HUES6 (cell line): Measurements from ENCODE around the gene FERMT3.

ENCODE experiments used
- H3K27ac ChIP-seq: 2 replicates; pipeline ENCODE4 v1.7.0; 2013; ENCODE audit warnings: low read depth, mild to moderate bottlenecking, low read length, inconsistent platforms
- H3K27me3 ChIP-seq: 2 replicates; pipeline ENCODE4 v1.6.1; 2013; ENCODE audit warnings: low read length; ENCODE audit not compliant: control insufficient read depth, insufficient read depth
- H3K36me3 ChIP-seq: 2 replicates; pipeline ENCODE4 v1.6.1; 2013; ENCODE audit warnings: low read length; ENCODE audit not compliant: control insufficient read depth, insufficient read depth
- H3K4me1 ChIP-seq: 2 replicates; pipeline ENCODE4 v1.6.1; 2013; ENCODE audit warnings: low read length; ENCODE audit not compliant: control insufficient read depth, insufficient read depth
- H3K4me3 ChIP-seq: 2 replicates; pipeline ENCODE4 v1.5.1; 2013; ENCODE audit warnings: low read depth, low read length
- H3K9ac ChIP-seq: one replicate; pipeline ENCODE4 v1.6.1; 2013; ENCODE audit warnings: mild to moderate bottlenecking, low read length
- H3K9me3 ChIP-seq: 2 replicates; pipeline ENCODE4 v1.6.1; 2013; ENCODE audit warnings: low read depth, low read length; ENCODE audit not compliant: control insufficient read depth, insufficient read depth

FERMT3 gene

DNA sequence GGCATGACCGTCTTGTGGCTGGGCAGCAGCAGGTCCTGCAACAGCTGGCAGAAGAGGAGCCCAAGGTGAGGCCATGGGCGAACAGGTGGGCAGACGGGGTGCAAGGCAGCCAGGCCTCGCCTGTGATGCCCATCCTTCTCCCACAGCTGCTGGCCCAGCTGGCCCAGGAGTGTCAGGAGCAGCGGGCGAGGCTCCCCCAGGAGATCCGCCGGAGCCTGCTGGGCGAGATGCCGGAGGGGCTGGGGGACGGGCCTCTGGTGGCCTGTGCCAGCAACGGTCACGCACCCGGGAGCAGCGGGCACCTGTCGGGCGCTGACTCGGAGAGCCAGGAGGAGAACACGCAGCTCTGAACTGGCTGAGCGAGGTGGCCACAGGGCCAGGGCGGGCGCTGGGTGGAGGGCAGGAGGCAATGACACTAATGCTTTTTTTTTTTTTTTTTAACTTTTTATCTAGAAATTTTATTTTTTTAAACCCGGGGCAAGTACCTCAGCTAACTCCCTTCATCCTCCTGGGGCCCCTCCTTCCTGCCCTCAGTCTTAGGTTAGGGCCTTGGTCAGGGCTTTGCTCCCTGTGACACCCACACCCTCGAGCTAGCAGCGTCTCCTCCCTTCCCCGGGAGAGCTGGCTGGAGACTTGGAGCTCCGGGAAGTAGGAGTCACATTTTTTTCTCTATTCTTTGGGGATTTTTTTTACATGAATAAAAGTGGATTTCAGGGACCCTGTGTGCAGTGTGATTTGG, 60.9 kb downstream of the FERMT3 start:
- Histone ChIP-seq H3K27me3 (no peaks in the 10 kb centered on the region), H3K27ac (no peak overlapping the region), H3K9me3 (no peaks in the 10 kb centered on the region), H3K9ac (no peak overlapping the region), H3K36me3 (peaks cover 44% of the 10 kb centered on the region), H3K4me3 (no peak overlapping the region), H3K4me1 (peaks cover 16% of the 10 kb centered on the region)

DNA sequence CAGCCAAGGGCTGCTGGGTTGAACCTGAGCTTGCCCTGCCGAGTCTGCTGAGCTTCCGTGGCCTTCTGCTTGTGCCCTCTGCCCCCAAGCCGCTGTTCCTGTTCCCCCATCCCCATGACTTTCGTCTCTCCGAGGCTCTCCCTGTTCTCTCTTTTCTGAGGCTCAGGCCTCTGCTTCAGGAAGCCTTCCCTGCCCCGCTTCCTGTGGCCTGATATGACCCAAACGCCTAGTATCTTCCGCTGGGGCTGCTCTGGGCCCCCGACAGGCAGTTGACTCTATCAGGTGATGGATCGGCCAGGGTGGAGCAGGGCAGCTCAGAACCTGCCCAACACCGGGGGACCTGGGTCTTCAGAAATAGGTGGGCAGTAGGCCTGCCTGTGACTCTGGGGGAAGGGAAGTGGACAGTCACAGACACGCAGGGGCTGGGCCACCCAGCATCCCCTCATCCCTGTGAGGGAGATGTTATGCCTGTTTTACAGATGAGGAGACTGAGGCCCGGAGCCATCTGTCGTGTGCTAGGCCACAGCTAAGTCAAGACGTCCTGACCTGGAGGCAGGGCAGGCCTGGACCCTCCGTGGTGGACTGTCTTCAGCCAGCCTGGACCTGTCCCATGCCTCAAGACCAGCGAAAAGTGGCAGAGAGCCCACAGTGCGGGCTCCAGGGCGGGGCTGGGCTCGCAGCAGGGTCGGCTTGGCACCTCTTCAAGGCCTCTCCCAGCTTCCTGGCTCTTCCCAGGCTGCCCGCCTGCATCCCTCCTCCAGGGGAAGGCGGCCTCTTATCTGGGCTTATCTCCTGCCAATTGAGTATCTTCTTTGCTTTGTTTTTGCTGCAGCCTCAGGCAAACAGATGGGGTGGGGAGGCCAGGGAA, 61.7 kb downstream of the FERMT3 start:
- Histone ChIP-seq H3K9me3 (no peaks in the 10 kb centered on the region), H3K4me3 (peak overlapping the region; percentile 87), H3K27me3 (no peaks in the 10 kb centered on the region), H3K27ac (no peak overlapping the region), H3K4me1 (peaks cover 16% of the 10 kb centered on the region), H3K36me3 (peaks cover 35% of the 10 kb centered on the region), H3K9ac (peak overlapping the region; percentile 88)

DNA sequence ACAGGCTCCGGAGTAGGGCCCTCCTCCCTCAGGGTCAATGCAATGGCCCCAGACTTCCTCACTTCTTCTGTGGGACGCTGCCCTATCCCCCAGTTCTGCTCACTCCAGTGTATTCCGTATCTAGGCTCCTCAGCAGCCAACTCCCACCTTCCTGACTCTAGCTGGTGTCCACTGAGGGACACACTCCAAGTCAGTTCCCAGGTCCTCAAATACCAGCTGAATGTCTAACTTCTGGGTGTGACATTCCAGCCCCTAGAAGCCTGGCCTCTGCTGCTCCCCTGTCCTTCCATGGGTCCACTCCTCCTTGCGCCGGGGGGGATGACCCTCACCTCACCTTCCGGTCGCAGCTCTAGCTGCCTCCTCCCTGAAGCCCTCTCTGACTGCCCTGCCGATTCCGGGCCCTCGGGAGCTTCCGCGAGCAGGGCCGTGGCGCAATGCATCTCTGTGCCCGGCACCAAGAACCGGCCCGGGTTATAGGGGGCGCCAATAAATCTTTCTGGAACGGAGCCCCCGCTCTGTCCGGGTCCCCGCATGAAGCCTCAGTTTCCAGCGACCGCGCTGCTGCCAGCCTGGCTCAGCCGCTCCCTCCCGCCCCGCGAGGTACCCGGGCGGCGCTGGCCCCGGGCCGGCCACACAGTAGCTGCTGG, 62.5 kb downstream of the FERMT3 start:
- peak overlapping the region; percentile 87 for H3K4me3 ChIP-seq
- H3K9ac ChIP-seq: peak overlapping the region; percentile 88
- peaks cover 19% of the 10 kb centered on the region for H3K4me1 ChIP-seq
- H3K27me3 ChIP-seq: no peaks in the 10 kb centered on the region
- peaks cover 29% of the 10 kb centered on the region for H3K36me3 ChIP-seq
- peak overlapping the region; percentile 82 for H3K27ac ChIP-seq
- no peaks in the 10 kb centered on the region for H3K9me3 ChIP-seq

DNA sequence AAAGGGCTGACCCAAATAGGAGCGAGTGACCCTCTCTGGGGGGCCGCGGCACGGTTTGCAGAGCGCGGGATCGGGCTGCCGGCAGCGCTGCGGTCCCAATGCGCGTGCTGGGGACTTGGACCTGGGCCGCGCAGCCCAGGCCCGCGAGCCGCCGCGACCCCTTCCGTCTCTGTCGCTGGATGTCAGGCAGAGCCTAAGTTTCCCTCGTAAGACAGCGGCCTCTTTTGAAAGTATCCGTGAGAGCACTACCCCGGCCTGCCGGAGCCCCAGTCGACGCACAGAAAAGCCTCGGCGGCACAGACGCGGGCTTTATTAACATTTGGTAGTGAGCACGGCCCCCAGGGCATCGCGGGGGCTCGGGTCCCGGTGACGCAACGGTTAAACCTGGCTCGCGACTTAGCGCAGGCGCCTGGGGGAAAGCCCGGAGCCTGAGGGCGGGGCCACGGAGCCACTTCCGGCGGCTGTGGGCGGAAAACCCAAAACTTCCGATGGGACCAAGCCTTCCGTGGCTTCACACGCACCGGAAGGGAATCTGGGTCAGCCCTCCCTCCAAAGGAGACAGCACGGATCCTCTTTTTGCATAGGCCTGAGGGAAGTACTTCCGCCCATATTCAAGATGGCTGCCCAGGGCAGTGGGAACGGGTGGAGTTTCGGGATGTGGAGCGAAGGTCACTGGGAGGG, 63.2 kb downstream of the FERMT3 start:
- Histone ChIP-seq H3K27ac (peak overlapping the region; percentile 82), H3K4me1 (peaks cover 19% of the 10 kb centered on the region), H3K9ac (peak overlapping the region; percentile 88), H3K4me3 (peak overlapping the region; percentile 87), H3K36me3 (peaks cover 22% of the 10 kb centered on the region), H3K9me3 (no peaks in the 10 kb centered on the region), H3K27me3 (no peaks in the 10 kb centered on the region)
